Measurements from ENCODE around the gene DAG1. TPM values are rescaled to one million over a fixed set of nuclear protein-coding genes. Genes with fewer than 3 reads are reported as not detected.

Gene DAG1
- total RNA-seq, 1 experiment from 2014 or later, result 93.0 TPM

DNA sequence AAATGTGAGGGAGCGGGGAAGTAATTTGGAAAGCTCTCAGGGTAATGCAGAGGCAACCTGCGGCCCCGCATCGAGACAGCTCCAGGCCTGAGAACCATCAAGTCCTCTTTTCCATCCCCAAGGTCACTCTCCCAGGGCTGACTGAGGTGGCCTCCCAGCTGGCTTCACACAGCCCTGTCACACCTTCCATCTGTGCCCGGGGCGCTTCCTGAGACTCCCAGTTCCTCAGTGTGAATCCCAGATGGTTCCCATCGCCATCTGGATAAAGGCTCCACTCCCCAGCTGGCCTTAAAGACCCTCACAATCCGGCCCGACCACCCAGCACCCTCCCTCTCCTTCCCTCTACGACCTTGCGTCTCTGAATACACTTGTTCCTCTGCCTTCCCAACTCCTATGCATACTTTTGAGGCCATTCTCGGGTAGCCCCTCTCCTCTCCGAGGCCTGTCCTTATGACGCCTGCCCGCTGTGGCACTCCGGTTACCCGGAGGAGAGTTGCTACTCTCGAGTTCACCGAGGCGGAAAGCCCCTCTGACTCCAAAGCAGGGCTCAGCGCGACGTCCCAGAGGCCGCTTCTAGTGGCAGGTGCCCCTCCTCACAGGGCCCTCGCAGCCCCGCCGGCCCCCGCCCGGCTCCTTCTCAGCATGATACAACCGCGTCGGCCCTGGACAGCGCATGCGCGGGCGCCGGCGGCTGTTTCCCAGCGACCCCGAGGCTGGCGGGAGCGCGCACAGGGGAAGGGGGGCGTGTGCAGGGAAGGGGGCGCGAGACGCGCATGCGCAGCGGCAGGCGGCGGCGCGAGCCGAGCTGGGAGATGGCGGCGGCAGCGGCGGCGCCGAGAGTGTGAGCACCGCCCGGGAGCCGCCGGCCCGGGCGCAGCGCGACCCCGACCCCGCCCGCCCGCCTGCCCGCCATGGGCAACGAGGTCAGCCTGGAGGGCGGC is 83.9 kb downstream of the DAG1 start, which contains the start of gene BSN:
Gene BSN (plus strand): TSS at position 786 of the 941 bp plus-strand sequence. CDS start 126 bp downstream, at position 912.
- TF ChIP-seq, protein P1, sequence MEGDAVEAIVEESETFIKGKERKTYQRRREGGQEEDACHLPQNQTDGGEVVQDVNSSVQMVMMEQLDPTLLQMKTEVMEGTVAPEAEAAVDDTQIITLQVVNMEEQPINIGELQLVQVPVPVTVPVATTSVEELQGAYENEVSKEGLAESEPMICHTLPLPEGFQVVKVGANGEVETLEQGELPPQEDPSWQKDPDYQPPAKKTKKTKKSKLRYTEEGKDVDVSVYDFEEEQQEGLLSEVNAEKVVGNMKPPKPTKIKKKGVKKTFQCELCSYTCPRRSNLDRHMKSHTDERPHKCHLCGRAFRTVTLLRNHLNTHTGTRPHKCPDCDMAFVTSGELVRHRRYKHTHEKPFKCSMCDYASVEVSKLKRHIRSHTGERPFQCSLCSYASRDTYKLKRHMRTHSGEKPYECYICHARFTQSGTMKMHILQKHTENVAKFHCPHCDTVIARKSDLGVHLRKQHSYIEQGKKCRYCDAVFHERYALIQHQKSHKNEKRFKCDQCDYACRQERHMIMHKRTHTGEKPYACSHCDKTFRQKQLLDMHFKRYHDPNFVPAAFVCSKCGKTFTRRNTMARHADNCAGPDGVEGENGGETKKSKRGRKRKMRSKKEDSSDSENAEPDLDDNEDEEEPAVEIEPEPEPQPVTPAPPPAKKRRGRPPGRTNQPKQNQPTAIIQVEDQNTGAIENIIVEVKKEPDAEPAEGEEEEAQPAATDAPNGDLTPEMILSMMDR (conservative IDR thresholded peaks at IDR 0.05), result no peak
- H2BK12ac ChIP-seq (ENCODE audit: insufficient read length, low read depth, low read length), result no peak within 1 kb of the TSS
- H2BK5ac ChIP-seq (ENCODE audit: insufficient read length, low read length), result no peak within 1 kb of the TSS
- no peak within 1 kb of the TSS for H2BK15ac ChIP-seq (ENCODE audit: low read depth, low read length)
- no peaks in the 10 kb centered on the region for H3K79me1 ChIP-seq (ENCODE audit: insufficient read depth, low read depth, low read length, poor library complexity, severe bottlenecking)
- H3K79me2 ChIP-seq (ENCODE audit: insufficient read depth, low read length), result no peaks in the 10 kb centered on the region
- Mint-ChIP-seq H3K36me3 (ENCODE audit: insufficient read depth in 1 of 3, low read depth in 3 of 3) (no peaks in the 10 kb centered on the region; a peak in 2 of 7 replicates), H3K4me1 (peaks cover 16 to 18% of the 10 kb centered on the region in 2 experiments), H3K27me3 (ENCODE audit: low read depth) (peaks cover 12% of the 10 kb centered on the region), H3K4me3 (peak within 1 kb of the TSS; percentile 96 to 97), H3K27ac (peak within 1 kb of the TSS; percentile 91 to 98 (median 95); a peak in 6 of 7 replicates), H3K9me3 (no peaks in the 10 kb centered on the region)
- H4K91ac ChIP-seq (ENCODE audit: insufficient read length, low read depth, low read length), result no peak within 1 kb of the TSS
- H2AK5ac ChIP-seq (ENCODE audit: insufficient read length, low read length), result no peak within 1 kb of the TSS
- no peak within 1 kb of the TSS for H2AFZ ChIP-seq (ENCODE audit: low read length)
- H3K4me1 ChIP-seq (ENCODE audit: insufficient read depth, low read length), result peaks cover 6% of the 10 kb centered on the region; the same call in 1 of the 2 replicates
- WGBS (ENCODE audit: extremely low coverage, insufficient read length, low lambda C conversion rate), result no CpG with 5 or more reads among the region's 76 CpGs
- no peak within 1 kb of the TSS for H2BK20ac ChIP-seq (ENCODE audit: low read depth, low read length, poor library complexity, severe bottlenecking)
- peak within 1 kb of the TSS; percentile 62 for H3K14ac ChIP-seq (ENCODE audit: insufficient read depth, low read length)
- no peak within 1 kb of the TSS for H3T11ph ChIP-seq (ENCODE audit: low read length)
- H3K23ac ChIP-seq (ENCODE audit: insufficient read length, low read depth, low read length), result no peak within 1 kb of the TSS
- peak; percentile 92 for DNase-seq
- H3K4me2 ChIP-seq (ENCODE audit: insufficient read depth, insufficient read length, low read length), result peak within 1 kb of the TSS; percentile 88
- H3K18ac ChIP-seq (ENCODE audit: insufficient read length, low read depth, low read length), result peak within 1 kb of the TSS; percentile 51
- no peak within 1 kb of the TSS for H3K56ac ChIP-seq (ENCODE audit: insufficient read length, low read depth, low read length)
- peaks cover 13% of the 10 kb centered on the region for H3K23me2 ChIP-seq (ENCODE audit: insufficient read length, low read depth, low read length, poor library complexity, severe bottlenecking)
- no peaks in the 10 kb centered on the region for H3K9me3 ChIP-seq (ENCODE audit: control insufficient read depth, low read depth, low read length)
- H3K9ac ChIP-seq (ENCODE audit: extremely low read depth, insufficient read length, low read length), result peak within 1 kb of the TSS; percentile 50
- no peak within 1 kb of the TSS for H3K4ac ChIP-seq (ENCODE audit: low read depth, low read length)
- no peak within 1 kb of the TSS for H2BK120ac ChIP-seq (ENCODE audit: low read depth, low read length, poor library complexity, severe bottlenecking)
- no peak within 1 kb of the TSS for H4K5ac ChIP-seq (ENCODE audit: insufficient read length, low read depth, low read length)
- no peak within 1 kb of the TSS for H4K8ac ChIP-seq (replicated peaks; ENCODE audit: insufficient read length, low read depth, low read length)
- H3K27ac ChIP-seq (ENCODE audit: insufficient read length, low read depth, low read length), result no peak within 1 kb of the TSS
- H4K20me1 ChIP-seq (ENCODE audit: control insufficient read depth, insufficient read depth, insufficient read length), result no peaks in the 10 kb centered on the region
- no peaks in the 10 kb centered on the region for H3K27me3 ChIP-seq (ENCODE audit: insufficient read depth, low read length)

All from H9 (cell line).